HTERT RPE-1 (cell line): ENCODE data around the gene CAVIN2.

Experiments
- in situ Hi-C: fragments of 300-500 bp; cut with MboI; formaldehyde crosslinking; loops from 4 replicates; pipeline ENCODE4 v1.14.3; 2020; ENCODE audit warnings: low sequenced_read_pairs

CAVIN2 gene

DNA sequence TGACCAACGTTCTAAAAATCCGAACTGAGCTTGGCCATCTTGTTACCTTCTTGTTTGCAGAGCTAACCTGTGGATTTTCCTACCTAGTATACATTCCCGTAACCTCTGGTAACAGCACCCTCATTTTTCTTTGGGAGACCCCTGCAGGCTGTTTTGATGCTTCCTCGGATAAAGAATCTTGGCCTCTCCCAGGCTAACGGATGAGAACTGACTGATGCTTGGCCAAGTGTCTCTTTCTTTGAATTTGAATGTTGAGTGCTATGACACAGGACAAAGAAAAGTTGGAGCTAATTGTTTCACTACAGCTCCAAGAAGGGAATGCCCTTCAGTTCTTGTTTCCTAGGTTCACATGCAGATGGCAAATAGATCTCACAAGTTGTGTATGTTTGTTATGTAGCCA lies 19.3 kb upstream of the CAVIN2 start:
- in situ Hi-C loops = no loop called here

DNA sequence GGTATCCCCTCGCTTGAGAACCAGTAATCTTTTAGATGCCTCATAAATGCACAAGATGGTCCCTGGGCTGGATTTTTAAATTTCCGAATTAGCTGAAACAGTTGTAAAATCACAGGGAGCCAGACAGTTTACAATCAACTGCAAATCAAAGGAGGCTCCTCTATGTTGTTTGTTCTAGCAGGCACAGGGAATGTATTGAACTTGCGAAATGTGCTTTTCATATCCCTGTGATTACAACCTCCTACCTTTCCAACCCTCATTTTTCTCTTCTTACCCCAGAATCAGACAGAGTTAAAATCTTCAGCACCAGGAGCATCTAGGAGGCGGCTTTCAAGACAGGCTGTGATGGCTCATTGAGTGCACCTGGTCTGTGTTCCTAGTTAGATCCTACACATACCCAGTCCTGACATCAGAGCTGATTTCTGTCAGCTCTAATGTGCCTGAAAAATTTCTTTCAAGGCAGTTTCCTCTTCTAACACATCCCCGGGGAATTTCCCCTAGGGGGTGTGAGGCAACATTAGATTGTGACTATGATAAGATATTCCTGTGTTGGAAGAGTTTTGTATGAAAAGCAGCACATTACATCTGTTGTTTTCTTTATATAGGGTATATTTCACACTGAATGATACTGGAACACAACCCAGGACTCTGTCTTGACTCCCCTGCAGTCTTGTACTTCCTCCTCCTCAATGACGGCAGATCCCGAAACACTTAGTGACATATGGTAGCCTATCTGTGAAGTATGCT lies 17.9 kb upstream of the CAVIN2 start:
- in situ Hi-C loops = no loop called here

DNA sequence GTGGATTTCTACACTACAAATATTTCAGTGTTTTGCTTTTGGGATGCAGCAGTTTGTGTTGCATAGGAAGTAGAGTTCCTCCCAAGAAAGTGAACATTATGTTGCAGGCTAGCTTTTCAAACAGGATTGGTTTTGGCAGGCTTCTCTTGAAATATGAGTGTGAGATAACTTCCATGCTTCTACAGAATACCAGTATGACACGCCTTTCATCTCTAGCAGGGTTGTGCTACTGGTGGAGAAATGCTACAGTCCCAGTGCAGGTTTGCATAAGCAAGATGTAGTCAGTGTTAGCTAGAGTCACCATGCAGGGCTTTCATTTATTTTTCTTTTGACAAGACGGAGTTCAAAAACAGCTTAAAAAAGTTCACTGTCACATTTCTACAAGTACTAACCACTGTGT lies 17.1 kb upstream of the CAVIN2 start:
- in situ Hi-C loops = no loop called here

DNA sequence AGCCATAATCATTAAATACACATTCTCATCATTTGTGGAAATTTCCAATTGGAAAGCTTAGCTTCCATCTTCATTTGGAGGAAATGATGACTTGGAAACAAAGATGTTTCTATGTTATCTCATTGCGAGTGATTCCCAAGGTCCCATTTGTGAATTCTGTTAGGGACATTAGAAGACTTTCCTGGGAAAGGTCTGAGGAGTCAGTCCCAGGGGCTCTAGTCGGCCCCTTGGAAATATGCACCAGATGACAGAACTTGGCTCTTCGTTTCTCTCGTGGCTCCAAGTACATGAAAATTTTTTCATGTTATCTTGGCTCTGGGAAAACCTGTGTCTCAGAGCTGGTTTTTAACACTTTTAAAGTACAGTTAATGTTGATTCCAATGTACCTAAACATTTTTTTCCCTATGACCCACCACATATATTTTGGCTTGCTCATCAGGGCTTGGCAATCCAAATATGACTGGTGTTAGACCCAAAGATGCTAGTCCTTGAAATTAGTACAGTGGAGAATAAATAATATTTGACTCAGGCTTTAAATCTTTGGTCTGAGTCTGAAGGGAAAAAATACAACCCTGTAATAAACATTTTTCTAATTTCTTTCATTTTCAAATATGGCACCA lies 15.4 kb upstream of the CAVIN2 start:
- in situ Hi-C loops = no loop called here

DNA sequence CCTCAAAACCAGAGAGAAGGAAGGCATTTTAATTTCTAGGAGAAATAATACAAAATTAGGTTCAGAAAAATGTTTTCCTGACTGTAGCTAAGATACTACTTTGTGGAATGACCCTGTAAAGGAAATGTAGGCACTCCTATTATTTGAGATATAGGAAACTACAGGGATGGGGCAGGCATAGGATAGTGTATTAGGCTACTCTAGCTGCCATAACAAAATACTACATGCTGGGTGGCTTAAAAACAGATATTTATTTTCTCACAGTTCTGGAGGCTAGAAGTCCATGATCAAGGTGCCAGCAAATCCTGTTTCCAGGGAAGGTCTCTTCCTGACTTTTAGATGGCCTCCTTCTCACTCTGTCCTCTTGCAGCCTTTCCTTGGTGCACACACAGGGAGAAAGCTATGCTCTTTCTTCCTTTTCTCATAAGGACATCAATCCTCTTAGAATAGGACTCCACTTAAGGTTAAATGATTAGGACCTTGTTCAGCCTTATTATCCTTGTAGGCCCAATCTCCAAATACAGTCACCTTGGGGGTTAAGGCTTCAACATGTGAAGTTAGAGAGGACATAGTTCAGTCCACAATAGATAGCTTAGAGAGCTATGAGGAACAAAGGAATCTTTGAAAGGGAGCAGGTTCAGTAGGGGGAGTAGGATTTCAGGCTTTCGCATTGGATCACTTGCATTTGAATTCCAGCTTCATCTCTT lies 14.0 kb upstream of the CAVIN2 start:
- in situ Hi-C loops = no loop called here

DNA sequence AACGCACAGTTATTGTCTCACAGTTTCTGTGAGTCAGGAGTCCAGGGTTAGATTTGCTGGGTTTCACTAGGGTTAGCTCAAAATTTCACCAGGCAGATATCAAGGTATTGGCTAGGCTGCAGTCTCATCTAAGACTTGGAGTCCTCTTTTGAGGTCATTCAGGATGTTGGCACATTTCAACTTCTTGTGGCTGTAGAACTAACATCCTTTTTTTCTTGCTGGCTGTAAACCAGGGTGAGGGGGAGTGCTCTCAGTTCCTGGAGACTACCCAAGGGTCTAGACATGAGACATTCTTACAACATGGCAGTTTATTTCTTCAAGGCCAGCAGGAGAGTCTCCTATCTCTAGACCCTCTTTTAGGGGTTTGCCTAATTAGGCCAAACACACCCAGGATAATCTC lies 12.8 kb upstream of the CAVIN2 start:
- in situ Hi-C loops = no loop called here

DNA sequence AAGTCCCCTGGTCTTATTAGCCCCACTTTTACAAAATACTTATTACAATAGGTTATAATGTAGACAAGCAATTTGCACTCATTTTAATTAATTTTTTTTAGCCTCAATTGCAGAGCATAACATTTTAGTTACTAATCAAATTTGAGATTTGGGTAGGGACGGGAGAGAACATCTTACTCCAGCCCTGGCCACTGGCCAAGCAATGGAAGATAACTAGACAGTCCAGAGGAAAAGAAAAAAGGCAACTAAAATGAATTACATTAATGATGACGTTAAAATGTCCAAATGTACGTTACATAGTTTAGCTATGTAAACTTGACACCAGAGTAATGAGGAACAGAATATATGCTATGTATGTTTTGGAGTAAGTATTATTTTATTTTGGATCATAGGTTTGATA lies 11.0 kb upstream of the CAVIN2 start:
- in situ Hi-C loops = no loop called here

DNA sequence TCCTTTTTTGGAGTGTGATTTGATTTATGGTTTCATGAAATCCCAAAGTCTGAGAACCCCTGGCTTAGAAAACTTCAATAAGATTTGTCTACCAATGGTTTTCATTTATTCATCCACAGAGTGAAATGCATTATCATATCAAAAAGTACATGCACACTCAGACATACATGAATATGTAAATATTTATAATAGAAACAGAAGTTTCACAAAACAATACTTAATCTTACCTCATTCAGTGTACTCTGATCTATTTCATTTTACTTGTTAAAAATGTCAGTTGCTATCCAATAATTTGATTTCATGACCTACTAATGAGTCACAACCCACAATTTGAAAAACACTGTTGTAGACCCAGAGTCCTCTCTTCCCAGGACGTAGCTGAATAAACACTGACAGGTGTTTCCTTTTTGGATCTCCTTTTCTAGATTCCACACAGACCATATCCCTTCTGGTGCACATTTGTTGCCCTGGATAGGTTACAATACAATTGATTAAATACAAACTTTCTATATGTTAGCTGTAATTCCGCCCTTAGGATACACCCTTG lies 10.4 kb upstream of the CAVIN2 start:
- in situ Hi-C loops = no loop called here

DNA sequence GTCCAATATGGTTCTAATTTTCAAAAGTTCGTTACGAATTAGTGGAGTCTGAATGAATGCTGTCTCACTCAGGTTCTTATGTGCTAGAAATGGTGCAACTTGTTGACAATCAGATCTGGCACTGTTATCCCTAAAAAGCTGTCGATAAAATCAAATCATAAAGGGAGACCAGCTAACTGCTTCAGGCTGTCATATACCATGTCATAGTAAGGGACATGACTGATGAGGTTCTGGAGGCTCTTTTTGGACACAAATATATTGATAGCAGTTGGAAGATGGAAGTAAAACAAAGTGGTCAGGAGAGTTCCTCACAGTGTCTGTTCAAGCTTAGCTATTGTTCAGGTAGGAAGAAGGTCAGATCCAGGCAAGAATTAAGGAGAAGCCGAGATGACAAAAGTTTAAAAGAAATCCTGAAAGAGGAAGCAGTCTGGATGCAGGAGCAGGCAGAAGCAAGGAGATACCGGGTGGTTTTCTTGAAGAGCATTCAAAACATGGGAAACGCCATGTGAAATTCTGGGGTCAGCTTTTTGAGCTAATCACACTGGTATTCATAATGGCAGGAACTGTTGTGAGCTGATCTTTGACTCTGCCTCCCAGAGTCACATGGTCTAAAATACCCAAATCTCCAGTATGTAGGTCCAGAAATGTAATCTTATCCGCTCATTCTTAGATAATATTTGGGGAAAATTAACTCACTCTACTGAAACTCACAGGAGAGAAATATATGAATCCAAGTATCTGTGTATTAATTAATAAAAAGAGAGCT lies 9.4 kb upstream of the CAVIN2 start:
- in situ Hi-C loops = no loop called here

DNA sequence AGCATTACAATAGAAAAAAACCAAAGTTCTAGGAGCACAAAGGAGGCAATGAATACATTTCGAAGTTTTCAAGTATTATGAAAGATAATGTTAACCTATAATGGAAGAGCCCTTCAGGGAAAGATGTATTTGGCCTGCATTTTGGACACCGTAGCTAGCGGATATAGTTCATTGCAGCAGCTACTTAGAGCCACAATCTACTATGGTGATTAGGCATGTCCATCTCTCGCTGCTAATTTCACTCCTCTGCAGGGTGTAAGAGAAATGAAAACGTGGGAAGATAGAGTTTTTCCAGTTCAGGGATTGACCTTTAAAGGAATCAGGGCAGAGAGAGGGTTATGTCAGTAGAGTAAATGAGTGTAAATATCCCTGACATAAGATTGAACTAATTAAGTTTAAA lies 8.5 kb upstream of the CAVIN2 start:
- in situ Hi-C loops = no loop called here

DNA sequence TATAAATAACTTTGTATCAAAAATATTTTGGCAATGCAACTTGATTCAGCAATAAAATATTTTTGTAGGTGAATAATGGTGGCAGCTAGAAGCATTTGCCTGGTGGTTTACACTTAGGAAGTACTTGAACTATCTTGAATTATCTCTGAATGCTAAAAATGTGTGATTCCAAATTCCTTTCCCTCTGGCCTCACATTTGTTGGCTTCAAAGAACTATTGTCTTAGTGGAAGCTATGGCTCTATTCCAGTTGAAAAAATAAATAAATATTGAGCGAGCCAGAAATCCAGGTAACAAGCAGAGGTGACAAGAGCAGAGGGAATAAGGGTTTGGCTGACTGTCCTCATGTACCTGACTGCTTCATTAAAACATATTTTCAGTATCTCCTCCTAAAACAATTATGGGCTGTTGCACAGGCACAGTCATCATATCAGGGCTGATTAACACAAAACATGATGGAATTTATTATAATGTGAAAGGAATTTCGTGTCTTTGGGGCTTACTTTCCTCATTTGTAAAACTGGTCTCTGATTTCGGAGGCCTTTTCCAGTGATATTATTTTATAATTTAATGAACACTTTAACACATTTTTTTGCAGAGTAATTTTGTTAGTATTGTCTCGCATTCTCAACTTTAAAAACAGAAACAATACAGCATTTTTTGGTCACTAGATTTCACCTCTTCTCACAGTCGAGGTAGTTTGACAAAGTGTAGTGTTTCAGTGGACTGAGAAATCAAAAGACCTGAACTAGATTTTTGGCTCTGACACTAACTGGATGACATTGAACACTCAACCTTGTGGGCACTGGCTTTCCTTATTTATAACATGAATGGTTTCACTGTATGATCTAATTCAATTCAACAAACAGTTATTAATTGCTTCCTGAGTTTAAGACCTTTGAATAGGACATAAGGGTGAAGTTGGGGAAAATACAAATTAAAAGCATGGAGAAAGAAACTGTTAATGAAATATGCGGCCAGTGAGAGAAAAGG lies 7.8 kb upstream of the CAVIN2 start:
- in situ Hi-C loops = no loop called here

DNA sequence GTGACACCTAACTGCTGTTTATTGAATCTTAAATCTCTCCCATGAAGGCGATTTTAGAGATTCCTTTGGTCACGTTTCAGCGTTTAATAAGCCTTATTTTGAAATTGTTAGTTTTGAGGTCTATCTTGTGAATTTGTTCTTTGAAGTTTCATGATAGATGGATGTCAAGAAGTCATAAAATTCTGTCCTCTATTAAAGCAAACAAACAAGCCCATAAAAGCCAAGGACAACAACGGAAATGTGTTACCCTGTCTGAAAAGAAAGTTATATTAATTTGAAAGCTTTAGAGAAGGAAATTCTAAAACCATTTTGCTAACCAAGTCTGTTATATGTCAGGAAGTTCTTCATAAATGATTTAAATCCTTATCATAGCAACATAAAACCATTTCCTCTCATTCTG lies 7.0 kb upstream of the CAVIN2 start:
- in situ Hi-C loops = no loop called here

DNA sequence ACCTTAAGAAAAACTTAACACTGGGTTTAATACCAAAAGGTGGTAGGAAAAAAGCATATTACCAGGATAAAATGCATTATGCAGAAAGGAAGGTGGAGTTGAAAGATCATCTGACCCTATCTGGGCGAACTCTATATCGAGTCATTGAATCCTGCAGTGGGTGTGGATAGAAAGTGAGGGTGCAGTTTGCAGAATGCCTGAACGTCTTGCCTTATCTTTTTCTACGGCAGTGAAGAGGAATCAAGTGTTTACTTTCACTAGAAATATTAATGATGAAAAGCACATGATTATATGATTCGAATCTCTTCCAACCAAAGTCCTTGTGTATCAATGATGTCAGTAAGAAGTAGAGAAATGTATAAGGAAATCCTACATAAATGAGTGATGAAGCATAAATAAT lies 4.3 kb upstream of the CAVIN2 start:
- in situ Hi-C loops = no loop called here

DNA sequence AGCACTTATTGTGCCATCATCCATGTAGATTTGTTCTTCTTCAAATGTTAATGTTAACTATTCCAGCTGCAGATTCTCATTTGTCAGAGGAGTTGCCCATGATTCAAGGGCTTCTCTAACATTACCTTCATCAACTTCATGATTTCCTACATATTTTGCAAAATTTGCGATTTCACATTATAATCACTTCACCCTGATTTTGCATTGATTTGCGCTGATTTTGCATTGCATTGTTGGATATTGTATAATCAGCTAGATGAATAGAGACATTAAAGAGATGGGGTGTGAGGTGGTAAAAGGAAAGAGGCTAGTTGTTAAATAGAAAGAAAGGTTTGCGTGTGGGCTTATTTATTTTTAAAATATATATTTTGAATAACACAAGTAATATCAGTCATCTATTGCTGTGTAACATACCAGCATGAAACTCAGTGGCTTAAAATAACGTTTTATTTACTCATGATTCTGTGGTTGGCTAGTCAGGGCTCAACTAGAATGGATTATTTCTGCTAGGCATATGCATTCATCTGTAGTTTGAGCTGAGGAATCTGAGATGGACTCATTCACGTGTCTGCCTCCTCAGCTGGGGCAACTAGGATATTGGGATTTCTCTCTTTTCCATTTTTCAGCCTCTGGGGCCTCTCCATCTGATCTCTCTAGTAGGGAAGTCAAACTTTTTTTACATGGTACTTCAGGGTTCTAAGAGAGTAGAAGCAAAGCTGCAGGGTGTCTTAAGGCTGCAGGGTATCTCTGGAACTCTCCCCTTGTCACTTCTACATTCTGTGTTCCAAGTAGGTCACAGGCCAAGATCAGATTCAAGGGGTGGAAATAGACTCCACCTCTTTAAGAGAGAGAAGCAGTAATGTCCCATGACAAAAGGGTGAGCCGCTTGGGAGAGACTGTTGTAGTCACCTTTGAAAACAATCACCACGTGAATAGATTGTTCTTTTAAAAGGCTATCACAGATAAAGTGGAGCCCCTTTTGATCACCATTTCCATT lies 2.2 kb upstream of the CAVIN2 start:
- in situ Hi-C loops = no loop called here

DNA sequence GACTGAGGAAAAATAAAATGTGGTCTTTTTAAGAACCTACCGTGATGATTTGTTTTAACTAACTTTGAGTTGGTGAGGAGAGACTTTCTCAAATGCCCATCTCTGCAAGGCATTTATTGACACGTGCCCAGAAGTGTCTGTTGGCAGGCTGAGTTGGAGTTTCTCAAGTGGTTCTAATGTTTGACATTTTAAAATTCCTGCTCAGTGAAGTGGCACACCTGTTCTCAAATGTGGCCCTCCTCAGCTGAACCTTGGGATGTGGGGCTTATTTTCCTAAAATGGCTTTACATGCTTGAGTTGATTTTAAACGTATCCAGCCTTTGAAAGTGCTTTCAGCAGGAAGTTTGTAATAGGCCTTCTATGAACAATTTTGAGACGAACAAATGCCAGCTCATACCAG lies 876 bp upstream of the CAVIN2 start:
- in situ Hi-C loops = no loop called here

DNA sequence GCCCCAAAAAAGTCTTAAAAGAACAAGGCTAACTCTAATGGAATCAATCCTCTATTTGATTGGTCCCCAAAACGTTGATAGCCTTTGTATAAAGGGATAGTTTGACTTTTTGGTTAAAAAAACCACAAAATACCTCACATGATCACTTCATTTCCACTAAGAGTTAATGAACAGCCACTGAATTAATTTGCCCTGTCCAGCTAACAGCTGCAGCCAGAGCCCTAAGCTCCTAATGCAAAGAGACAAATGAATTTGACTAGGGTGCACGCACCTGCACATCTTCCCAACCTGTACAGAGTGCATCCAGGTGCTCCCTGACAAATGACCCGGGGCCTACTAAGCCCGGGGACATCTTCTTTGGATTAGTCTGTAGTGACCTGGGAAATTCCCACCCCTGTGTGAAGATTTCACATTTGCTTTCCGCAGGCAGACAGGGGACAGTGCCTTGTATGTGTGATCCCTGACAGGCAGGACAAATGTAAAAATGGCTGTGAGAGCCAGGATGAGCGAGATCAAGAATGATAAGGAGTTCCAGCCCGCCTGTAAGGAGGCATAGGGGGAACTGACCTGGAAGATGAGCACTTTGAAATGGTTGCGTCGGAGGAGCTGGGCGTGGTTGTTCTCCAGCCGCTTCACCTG lies 893 bp downstream of the CAVIN2 start:
- in situ Hi-C loops = no loop called here

DNA sequence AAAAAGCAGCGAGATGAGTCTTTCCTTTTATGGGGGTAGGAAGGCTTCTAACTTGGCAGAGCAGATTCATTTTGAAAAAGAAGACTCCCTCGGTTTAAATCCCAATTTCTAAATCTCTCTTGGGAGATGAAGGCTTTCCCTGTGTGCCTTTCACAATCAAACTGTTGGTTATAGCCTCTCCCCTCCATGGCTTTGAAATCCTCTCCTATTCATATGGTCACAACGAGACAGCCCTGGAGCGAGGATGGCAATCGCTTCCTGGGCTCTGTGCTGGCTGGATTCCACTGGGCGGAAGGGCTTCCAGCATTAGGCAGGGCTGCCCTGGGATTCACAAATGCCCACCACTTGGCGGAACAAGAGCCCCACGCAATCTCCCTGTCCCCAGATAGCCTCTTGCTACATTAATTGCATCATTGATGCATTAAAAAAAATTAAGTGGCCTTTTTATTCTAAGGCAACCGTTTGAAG lies 1.6 kb downstream of the CAVIN2 start:
- in situ Hi-C loops = no loop called here

DNA sequence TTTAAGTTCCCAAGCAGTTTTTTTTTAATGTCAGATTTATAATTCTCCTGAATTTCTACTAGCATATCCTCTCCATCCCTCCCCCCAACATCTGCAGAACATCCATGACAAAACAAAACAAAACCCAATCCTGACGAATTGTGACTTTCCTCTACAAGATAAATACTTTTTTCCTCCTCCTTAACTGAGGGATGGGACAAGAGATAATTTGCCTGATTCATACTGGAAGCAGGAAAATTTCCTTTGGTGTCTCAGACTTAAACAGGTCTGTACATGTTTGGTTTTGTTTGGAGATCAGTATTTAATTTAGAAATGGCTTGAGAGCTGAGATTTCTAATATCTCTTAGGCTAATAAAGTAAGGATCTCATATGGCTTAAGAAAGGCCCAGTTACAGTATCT lies 2.2 kb downstream of the CAVIN2 start:
- in situ Hi-C loops = no loop called here
